ELR (cell line): ENCODE results near the gene SLC24A4.
A peak's percentile ranks its signal among the peaks of the same experiment; 100 is the strongest.

Experiments
- DNase-seq: peaks from one replicate; pipeline ENCODE4 v3.0.0-alpha.2; 2015; ENCODE audit warnings: low read depth

The SLC24A4 gene

GRCh38 chr14:92458136-92459029, 135.4 kb downstream of the SLC24A4 start:
- no peak for DNase-seq

- DNase-seq: no peak
Measured at GRCh38 chr14:92459030-92459949, 136.3 kb downstream of the SLC24A4 start.

GRCh38 chr14:92459950-92460421, 137.0 kb downstream of the SLC24A4 start:
- no peak for DNase-seq

GRCh38 chr14:92460541-92460915, 137.6 kb downstream of the SLC24A4 start:
- no peak for DNase-seq

- DNase-seq: peak; percentile 91
Measured at GRCh38 chr14:92460916-92461579, 138.1 kb downstream of the SLC24A4 start.

GRCh38 chr14:92461891-92462290, 138.9 kb downstream of the SLC24A4 start:
- no peak for DNase-seq

GRCh38 chr14:92462568-92462967, 139.6 kb downstream of the SLC24A4 start:
- no peak for DNase-seq

- DNase-seq: no peak
Measured at GRCh38 chr14:92463141-92463540, 140.2 kb downstream of the SLC24A4 start.

GRCh38 chr14:92464156-92464555, 141.2 kb downstream of the SLC24A4 start:
- DNase-seq: no peak

- DNase-seq: no peak
Measured at GRCh38 chr14:92464716-92465115, 141.8 kb downstream of the SLC24A4 start.

GRCh38 chr14:92465353-92466055, 142.5 kb downstream of the SLC24A4 start:
- DNase-seq: no peak

GRCh38 chr14:92466059-92466458, 143.1 kb downstream of the SLC24A4 start:
- no peak for DNase-seq

GRCh38 chr14:92469515-92469914, 146.6 kb downstream of the SLC24A4 start:
- no peak for DNase-seq

- peak; percentile 92 for DNase-seq
Measured at GRCh38 chr14:92470215-92470614, 147.2 kb downstream of the SLC24A4 start.

GRCh38 chr14:92470811-92471210, 147.8 kb downstream of the SLC24A4 start:
- no peak for DNase-seq

- peak; percentile 94 for DNase-seq
Measured at GRCh38 chr14:92471919-92472318, 149.0 kb downstream of the SLC24A4 start.

- DNase-seq: no peak
Measured at GRCh38 chr14:92472860-92473259, 149.9 kb downstream of the SLC24A4 start.

- DNase-seq: peak; percentile 77
Measured at GRCh38 chr14:92473261-92473968, 150.4 kb downstream of the SLC24A4 start.

GRCh38 chr14:92473969-92474535, 151.1 kb downstream of the SLC24A4 start:
- peak; percentile 38 for DNase-seq

GRCh38 chr14:92475037-92475436, 152.1 kb downstream of the SLC24A4 start:
- no peak for DNase-seq
